A673 (cell line): ENCODE results near the gene SNX27. TPM values are rescaled to one million over a fixed set of nuclear protein-coding genes. Genes with fewer than 3 reads are reported as not detected.
"Not testable (repeated sequence)": the region's sequence is repeated elsewhere in the genome, so short reads cannot be mapped to it uniquely, and the experiment has no call there.

ENCODE experiments used
- BruUV-seq: library from RNA; stranded (reverse); fragments of 400-500 nt; replicated peaks from 2 replicates; lab custom pipeline; 2021; lab: Mats Ljungman, UMichigan
- CTCF ChIA-PET: fragments of 300-600 bp; sonication (Branson Sonifier 250); formaldehyde crosslinking; loops from one replicate; lab custom pipeline; 2022; ENCODE audit warnings: antibody characterized with exemption; lab: Charles Lee
- POLR2A ChIA-PET: fragments of 300-600 bp; sonication (Branson Sonifier 250); formaldehyde crosslinking; loops from one replicate; lab custom pipeline; 2022; ENCODE audit warnings: antibody characterized with exemption; ENCODE audit not compliant: low non-redundant PET; lab: Charles Lee
- DNase-seq: peaks from one replicate; pipeline ENCODE4 v3.0.0-alpha.2; 2015; ENCODE audit warnings: low spot score
- H3K27ac ChIP-seq: fragments of 200-600 bp; sonication (generic); 2 replicates; pipeline ENCODE4 v1.5.1; 2016; ENCODE audit warnings: mixed run types, low read depth, mild to moderate bottlenecking, mixed read lengths, antibody characterized with exemption, low read length; ENCODE audit not compliant: poor library complexity, severe bottlenecking
- H3K27me3 ChIP-seq: fragments of 200-600 bp; sonication (generic); replicated peaks from 2 replicates; pipeline ENCODE4 v1.6.1; 2017; ENCODE audit warnings: mixed run types, low read depth, mild to moderate bottlenecking, mixed read lengths, antibody characterized with exemption, low read length; ENCODE audit not compliant: insufficient read depth, poor library complexity
- H3K36me3 ChIP-seq: fragments of 200-600 bp; sonication (generic); 2 replicates; pipeline ENCODE4 v1.6.1; 2016; ENCODE audit warnings: mixed run types, mild to moderate bottlenecking, mixed read lengths, antibody characterized with exemption, low read length; ENCODE audit not compliant: insufficient read depth, poor library complexity, severe bottlenecking
- H3K4me1 ChIP-seq: fragments of 200-600 bp; sonication (generic); 2 replicates; pipeline ENCODE4 v1.6.1; 2017; ENCODE audit warnings: mixed run types, mild to moderate bottlenecking, mixed read lengths, antibody characterized with exemption, low read length; ENCODE audit not compliant: insufficient read depth, poor library complexity, severe bottlenecking
- H3K4me3 ChIP-seq: fragments of 200-600 bp; sonication (generic); 2 replicates; pipeline ENCODE4 v1.5.1; 2016; ENCODE audit warnings: low read depth, mixed run types, mild to moderate bottlenecking, mixed read lengths, low read length; ENCODE audit not compliant: poor library complexity, severe bottlenecking
- H3K9me3 ChIP-seq: fragments of 200-600 bp; sonication (generic); 2 replicates; pipeline ENCODE4 v1.6.1; 2016; ENCODE audit warnings: mixed run types, low read depth, mild to moderate bottlenecking, mixed read lengths, antibody characterized with exemption, low read length; ENCODE audit not compliant: poor library complexity, severe bottlenecking
- EZH2 ChIP-seq: fragments of 200-600 bp; sonication (generic); IDR thresholded peaks from 2 replicates; pipeline ENCODE4 v1.6.1; 2017; ENCODE audit warnings: borderline replicate concordance, low read depth, mild to moderate bottlenecking, mixed read lengths, antibody characterized with exemption, low read length; ENCODE audit not compliant: poor library complexity, severe bottlenecking
- intact Hi-C: fragments of 100-400 bp; cut with micrococcal nuclease; formaldehyde crosslinking; loops from one replicate; pipeline ENCODE4 v1.10.0; 2022; ENCODE audit not compliant: unreplicated experiment
- total RNA-seq: library from RNA; stranded (reverse); gene quantifications from 2 replicates; pipeline ENCODE4 v1.2.3, GENCODE V29; 2021
- TF ChIP-seq, protein P1 (sequence below): fragments of 300-800, 200-600 bp; sonication (generic); conservative IDR thresholded peaks from 2 replicates; pipeline ENCODE4 v1.5.1; 2017; ENCODE audit warnings: low read depth, mild to moderate bottlenecking, antibody characterized with exemption, low read length, moderate library complexity, mixed read lengths

SNX27 gene
- total RNA-seq, 1 experiment from 2014 or later: 45.9 TPM

DNA sequence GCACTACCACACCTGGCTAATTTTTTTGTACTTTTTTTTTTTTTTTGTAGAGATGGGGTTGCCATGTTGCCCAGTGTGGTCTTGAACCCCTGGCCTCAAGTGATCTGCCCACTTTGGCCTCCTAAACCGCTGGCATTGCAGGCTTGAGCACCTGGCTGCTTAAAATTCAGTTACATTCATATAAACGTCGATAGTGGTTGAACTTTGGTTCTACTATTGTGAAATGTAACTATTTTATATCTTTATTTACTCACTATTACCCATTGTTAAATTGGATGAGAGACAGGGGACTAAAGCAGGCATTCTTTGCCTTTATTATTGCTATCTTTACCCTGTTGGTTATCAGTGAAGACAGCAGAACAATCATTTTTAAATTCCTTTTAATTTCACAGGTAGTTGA, 6.2 kb downstream of the SNX27 start:
- intact Hi-C loops: no loop called here
- TF ChIP-seq EZH2: no peak
- TF ChIP-seq, protein P1, sequence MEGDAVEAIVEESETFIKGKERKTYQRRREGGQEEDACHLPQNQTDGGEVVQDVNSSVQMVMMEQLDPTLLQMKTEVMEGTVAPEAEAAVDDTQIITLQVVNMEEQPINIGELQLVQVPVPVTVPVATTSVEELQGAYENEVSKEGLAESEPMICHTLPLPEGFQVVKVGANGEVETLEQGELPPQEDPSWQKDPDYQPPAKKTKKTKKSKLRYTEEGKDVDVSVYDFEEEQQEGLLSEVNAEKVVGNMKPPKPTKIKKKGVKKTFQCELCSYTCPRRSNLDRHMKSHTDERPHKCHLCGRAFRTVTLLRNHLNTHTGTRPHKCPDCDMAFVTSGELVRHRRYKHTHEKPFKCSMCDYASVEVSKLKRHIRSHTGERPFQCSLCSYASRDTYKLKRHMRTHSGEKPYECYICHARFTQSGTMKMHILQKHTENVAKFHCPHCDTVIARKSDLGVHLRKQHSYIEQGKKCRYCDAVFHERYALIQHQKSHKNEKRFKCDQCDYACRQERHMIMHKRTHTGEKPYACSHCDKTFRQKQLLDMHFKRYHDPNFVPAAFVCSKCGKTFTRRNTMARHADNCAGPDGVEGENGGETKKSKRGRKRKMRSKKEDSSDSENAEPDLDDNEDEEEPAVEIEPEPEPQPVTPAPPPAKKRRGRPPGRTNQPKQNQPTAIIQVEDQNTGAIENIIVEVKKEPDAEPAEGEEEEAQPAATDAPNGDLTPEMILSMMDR: no peak
- POLR2A ChIA-PET: interaction anchor here (0.6 kb wide), 1 partner anchor 18 kb away, joined by 13 read pairs; no protein-coding TSS in a partner anchor
- Histone ChIP-seq H3K36me3 (peaks cover 5% of the 10 kb centered on the region), H3K27me3 (no peaks in the 10 kb centered on the region), H3K4me1 (peaks cover 36% of the 10 kb centered on the region), H3K9me3 (no peaks in the 10 kb centered on the region), H3K4me3 (no peak overlapping the region), H3K27ac (no peak overlapping the region)
- CTCF ChIA-PET: no interaction called here
- DNase-seq: no peak
- no TSS peak for BruUV-seq

DNA sequence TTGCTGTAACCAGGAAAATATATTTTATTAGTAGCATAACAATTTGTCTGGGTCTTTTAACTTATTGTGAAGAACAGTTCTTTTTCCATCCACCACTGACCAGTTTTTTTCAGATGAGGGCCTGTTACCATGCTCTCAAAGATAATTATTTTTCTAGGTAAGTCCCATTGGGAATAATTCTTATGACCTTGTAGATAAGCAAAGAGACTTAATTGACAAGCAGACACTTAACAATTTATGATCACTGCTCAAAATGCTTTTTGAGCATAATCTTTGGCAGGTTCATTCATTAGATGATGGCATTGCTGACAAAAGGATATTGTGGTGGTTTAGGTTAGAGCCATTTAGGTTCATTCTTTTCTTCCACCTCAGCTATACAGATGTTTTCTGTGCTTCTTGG, 6.6 kb downstream of the SNX27 start:
- Histone ChIP-seq H3K27ac (no peak overlapping the region), H3K4me1 (peaks cover 34% of the 10 kb centered on the region), H3K36me3 (peaks cover 5% of the 10 kb centered on the region), H3K9me3 (no peaks in the 10 kb centered on the region), H3K4me3 (no peak overlapping the region), H3K27me3 (no peaks in the 10 kb centered on the region)
- CTCF ChIA-PET: no interaction called here
- BruUV-seq: no TSS peak
- intact Hi-C loops: no loop called here
- TF ChIP-seq, protein P1: no peak
- TF ChIP-seq EZH2: no peak
- no peak for DNase-seq
- POLR2A ChIA-PET: no interaction called here

DNA sequence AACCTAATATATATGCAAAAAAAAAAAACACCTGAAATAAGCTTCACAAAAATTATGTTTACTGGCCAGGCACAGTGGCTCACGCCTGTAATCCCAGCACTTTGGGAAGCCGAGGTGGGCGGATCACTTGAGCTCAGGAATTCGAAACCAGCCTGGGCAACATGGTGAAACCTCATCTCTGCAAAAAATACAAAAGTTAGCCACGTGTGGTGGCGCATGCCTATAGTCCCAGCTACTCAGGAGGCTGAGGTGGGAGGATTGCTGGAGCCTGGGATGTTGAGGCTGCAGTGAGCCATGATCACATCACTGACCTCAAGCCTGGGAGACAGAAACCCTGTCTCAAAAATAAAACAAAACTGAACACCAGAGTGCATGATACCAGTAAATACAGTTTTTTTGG, 7.1 kb downstream of the SNX27 start:
- BruUV-seq, H3K27ac ChIP-seq, H3K9me3 ChIP-seq, DNase-seq, POLR2A ChIA-PET, H3K36me3 ChIP-seq, H3K27me3 ChIP-seq, intact Hi-C loops, H3K4me3 ChIP-seq: not testable (repeated sequence)
- peaks cover 29% of the 10 kb centered on the region for H3K4me1 ChIP-seq
- CTCF ChIA-PET: interaction anchor here (0.7 kb wide), 1 partner anchor 93 kb away, joined by 6 read pairs; no protein-coding TSS in a partner anchor

DNA sequence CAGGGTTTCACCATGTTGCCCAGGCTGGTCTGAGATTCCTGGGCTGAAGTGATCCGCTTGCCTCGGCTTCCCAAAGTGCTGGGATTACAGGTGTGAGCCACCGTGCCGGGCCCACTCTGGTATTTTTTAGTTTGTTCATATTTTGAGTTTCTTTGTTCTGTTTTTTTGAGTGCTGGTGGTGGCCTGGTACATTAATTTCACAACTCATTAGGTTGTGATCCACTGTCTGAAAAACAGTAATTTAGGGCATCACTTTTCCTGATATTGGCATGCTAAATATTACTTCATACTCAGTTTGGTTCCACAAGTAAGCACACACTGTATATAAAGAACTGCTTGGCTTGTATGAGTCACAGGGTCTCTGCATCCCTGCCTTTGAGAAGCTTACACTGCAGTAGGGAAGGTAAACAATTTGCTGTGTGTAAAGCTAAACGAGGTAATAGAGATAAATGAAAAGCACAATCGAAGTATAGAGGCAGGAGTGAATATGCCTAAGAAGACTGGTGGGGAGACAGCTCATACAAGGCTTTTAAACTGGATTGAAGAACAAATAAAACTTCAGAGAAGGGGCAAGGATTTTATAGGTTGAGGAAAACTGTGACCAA, 7.7 kb downstream of the SNX27 start:
- H3K4me1 ChIP-seq: peaks cover 27% of the 10 kb centered on the region
- ChIA-PET CTCF (interaction anchor here (0.7 kb wide), 1 partner anchor 94 kb away, joined by 6 read pairs; no protein-coding TSS in a partner anchor), POLR2A (no interaction called here)
- DNase-seq: no peak
- no peaks in the 10 kb centered on the region for H3K9me3 ChIP-seq
- H3K27ac ChIP-seq: no peak overlapping the region
- no TSS peak for BruUV-seq
- intact Hi-C loops: no loop called here
- no peaks in the 10 kb centered on the region for H3K27me3 ChIP-seq
- peaks cover 5% of the 10 kb centered on the region for H3K36me3 ChIP-seq
- no peak overlapping the region for H3K4me3 ChIP-seq
- TF ChIP-seq EZH2: no peak
- TF ChIP-seq, protein P1: no peak
